Measurements from ENCODE around the gene SERTAD3.

SERTAD3 gene

DNA sequence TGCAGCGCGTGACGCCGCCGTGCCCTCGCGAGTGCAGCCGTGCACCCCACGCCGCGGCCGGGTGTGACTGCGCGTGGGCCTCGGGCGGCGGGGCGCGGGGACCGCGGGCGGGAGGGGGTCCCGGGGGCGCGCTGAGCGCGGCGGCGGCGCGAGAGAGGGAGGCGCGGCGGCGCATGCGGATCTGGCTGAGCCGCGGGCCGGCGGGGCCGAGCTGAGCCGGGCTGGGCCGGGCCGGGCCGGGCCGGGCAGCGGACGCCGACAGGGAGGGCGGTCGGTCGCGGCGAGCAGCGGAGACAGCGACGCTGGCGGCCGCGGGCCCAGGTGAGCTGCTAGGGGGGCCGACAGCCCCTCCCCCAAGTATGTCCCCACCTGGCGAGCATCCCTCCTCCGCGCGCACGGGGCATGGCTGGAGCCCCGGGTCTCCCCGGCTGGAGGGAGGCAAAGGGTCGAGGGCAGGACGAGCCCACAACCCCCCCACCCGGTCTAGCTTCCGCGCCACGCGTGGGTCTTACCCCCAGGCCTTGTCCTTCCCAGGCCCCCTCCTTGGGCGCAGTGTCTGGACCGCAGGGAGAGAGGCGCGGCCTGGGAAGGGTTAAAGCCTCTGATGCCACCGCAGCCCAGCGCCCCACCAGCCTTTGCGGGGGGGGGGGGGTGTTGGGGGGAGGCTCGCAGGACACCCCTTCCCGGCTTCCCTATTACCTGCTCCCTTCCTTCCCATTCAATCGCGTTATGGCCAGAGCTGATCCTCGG is 23.0 kb upstream of the SERTAD3 start, which contains the start of gene SPTBN4:
SPTBN4 (plus strand) TSS at position 17 of the 750 bp plus-strand sequence. CDS start 5,621 bp downstream, outside the sequence.
- peak within 1 kb of the TSS; percentile 97 for H3K4me2 ChIP-seq (ENCODE audit: low read length)
- no peaks in the 10 kb centered on the region for H3F3A ChIP-seq (ENCODE audit: control insufficient read depth, insufficient read depth)

DNA sequence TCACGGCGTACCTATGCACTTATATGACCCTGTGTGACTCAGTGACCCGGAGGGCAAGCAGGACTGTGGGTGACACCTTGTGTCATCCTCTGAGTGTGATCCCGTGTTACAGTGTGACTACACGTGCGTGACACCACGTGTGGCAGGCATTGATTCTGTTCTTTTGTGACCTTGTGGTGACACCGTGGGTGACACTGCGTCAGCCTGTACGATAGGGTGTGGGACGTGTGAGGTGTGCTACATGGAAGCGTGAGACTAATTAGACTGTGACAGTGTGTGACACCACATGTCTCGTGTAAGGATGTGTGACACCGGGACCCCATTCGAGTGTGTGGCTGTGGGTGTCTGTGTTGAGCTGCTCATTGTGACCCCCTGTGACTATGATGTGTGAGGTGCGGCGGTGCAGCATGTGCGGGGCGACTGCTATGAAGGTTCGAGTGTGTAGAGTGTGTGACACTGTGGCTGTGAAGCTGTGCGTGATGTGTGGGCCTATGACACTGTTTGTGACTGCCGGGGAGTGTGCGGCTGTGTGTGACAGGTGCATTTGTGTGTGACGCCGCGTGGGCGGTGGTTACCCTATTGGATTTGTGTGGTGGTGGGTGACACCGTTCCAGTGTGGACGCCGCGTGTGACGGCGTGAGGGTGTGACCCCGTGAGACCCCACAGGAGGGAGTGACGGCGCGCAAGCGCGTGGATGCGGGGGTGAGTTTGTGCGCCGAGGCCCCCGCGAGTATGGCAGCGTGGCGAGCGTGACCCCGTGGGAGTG is 22.3 kb upstream of the SERTAD3 start:
- peaks cover 30% of the 10 kb centered on the region for H3K4me1 ChIP-seq (ENCODE audit: control insufficient read depth, low read length)
- TF ChIP-seq, protein P1, sequence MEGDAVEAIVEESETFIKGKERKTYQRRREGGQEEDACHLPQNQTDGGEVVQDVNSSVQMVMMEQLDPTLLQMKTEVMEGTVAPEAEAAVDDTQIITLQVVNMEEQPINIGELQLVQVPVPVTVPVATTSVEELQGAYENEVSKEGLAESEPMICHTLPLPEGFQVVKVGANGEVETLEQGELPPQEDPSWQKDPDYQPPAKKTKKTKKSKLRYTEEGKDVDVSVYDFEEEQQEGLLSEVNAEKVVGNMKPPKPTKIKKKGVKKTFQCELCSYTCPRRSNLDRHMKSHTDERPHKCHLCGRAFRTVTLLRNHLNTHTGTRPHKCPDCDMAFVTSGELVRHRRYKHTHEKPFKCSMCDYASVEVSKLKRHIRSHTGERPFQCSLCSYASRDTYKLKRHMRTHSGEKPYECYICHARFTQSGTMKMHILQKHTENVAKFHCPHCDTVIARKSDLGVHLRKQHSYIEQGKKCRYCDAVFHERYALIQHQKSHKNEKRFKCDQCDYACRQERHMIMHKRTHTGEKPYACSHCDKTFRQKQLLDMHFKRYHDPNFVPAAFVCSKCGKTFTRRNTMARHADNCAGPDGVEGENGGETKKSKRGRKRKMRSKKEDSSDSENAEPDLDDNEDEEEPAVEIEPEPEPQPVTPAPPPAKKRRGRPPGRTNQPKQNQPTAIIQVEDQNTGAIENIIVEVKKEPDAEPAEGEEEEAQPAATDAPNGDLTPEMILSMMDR (IDR thresholded peaks at IDR 0.05; ENCODE audit: low read depth, low read length, poor library complexity, severe bottlenecking) = no peak
- no peak for TF ChIP-seq EZH2phosphoT487 (IDR thresholded peaks at IDR 0.05; ENCODE audit: borderline replicate concordance, low read length)
- H4K20me1 ChIP-seq (ENCODE audit: control insufficient read depth, insufficient read depth, low read depth, low read length) = no peaks in the 10 kb centered on the region
- H3K36me3 ChIP-seq (ENCODE audit: control insufficient read depth, low read length) = no peaks in the 10 kb centered on the region
- peak overlapping the region; percentile 75 for H3K4me3 ChIP-seq (ENCODE audit: low read length)
- peaks cover 13% of the 10 kb centered on the region for H3K27me3 ChIP-seq (ENCODE audit: control insufficient read depth, low read length)
- H3K27ac ChIP-seq (ENCODE audit: low read depth, low read length) = no peak overlapping the region
- no peaks in the 10 kb centered on the region for H3K79me2 ChIP-seq (ENCODE audit: control insufficient read depth, low read length)
- H3K4me2 ChIP-seq (ENCODE audit: low read length) = peak overlapping the region; percentile 97
- no peaks in the 10 kb centered on the region for H3K9me2 ChIP-seq (replicated peaks; ENCODE audit: control insufficient read depth, low read length)
- no peaks in the 10 kb centered on the region for H3K9me3 ChIP-seq (ENCODE audit: control insufficient read depth, insufficient read depth, low read length)
- H3F3A ChIP-seq (ENCODE audit: control insufficient read depth, insufficient read depth) = no peaks in the 10 kb centered on the region

More for the DNA sequence above, 23.0 kb upstream of the SERTAD3 start, which contains the start of gene SPTBN4:
- Histone ChIP-seq H3K79me2 (ENCODE audit: control insufficient read depth, low read length) (no peaks in the 10 kb centered on the region), H3K9me3 (ENCODE audit: control insufficient read depth, insufficient read depth, low read length) (no peaks in the 10 kb centered on the region), H3K9me2 (replicated peaks; ENCODE audit: control insufficient read depth, low read length) (no peaks in the 10 kb centered on the region), H3K36me3 (ENCODE audit: control insufficient read depth, low read length) (no peaks in the 10 kb centered on the region), H4K20me1 (ENCODE audit: control insufficient read depth, insufficient read depth, low read depth, low read length) (no peaks in the 10 kb centered on the region), H3K27ac (ENCODE audit: low read depth, low read length) (no peak within 1 kb of the TSS), H3K4me3 (ENCODE audit: low read length) (peak within 1 kb of the TSS; percentile 75), H3K27me3 (ENCODE audit: control insufficient read depth, low read length) (peaks cover 13% of the 10 kb centered on the region), H3K4me1 (ENCODE audit: control insufficient read depth, low read length) (peaks cover 23% of the 10 kb centered on the region)
- no peak for TF ChIP-seq EZH2phosphoT487 (IDR thresholded peaks at IDR 0.05; ENCODE audit: borderline replicate concordance, low read length)
- TF ChIP-seq, protein P1 (IDR thresholded peaks at IDR 0.05; ENCODE audit: low read depth, low read length, poor library complexity, severe bottlenecking) = no peak

DNA sequence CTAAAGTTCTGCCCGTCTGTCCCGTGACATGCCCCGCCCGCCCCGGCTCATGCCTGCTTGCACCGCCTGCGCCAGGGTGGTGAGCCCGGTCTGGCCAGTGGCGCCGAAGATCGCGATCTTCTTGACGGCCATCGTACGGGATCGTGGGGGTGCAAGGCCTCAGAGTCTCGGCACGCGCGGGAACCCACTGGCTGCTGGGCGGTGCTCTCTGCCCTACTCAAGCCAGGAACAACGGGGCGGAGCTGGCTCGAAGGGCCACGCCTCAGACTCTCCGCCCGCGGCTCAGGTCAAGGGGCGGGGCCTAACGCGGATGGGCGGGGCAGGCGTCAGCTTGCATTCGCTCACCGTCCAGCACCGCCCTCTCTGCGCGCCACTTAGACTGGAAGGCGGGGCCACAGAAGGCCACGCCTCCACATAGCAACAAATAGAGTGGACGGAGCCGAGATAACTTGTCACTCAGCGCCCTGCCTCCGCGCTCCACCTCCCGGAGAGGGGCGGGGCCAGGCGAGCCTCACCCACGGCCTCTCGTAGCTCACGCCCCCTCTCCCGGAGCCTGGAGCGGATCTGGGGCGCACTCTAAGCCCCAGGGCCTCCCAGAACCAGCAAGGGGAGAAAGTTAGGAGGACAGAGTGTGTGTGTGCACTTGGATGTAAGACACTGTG is 21.6 kb upstream of the SERTAD3 start, which contains the start of gene BLVRB:
BLVRB (minus strand) TSS at position 189 of the 662 bp plus-strand sequence; CDS start at position 132, 57 bp downstream.
- peak within 1 kb of the TSS; percentile 97 for H3K4me2 ChIP-seq (ENCODE audit: low read length)
- H3K4me3 ChIP-seq (ENCODE audit: low read length) = peak within 1 kb of the TSS; percentile 81
- TF ChIP-seq, protein P1 (IDR thresholded peaks at IDR 0.05; ENCODE audit: low read depth, low read length, poor library complexity, severe bottlenecking) = no peak
- no peak for TF ChIP-seq EZH2phosphoT487 (IDR thresholded peaks at IDR 0.05; ENCODE audit: borderline replicate concordance, low read length)
- no peaks in the 10 kb centered on the region for H3K79me2 ChIP-seq (ENCODE audit: control insufficient read depth, low read length)
- H3K9me3 ChIP-seq (ENCODE audit: control insufficient read depth, insufficient read depth, low read length) = no peaks in the 10 kb centered on the region
- no peaks in the 10 kb centered on the region for H3K36me3 ChIP-seq (ENCODE audit: control insufficient read depth, low read length)
- no peak within 1 kb of the TSS for H3K27ac ChIP-seq (ENCODE audit: low read depth, low read length)
- H3F3A ChIP-seq (ENCODE audit: control insufficient read depth, insufficient read depth) = no peaks in the 10 kb centered on the region
- no peaks in the 10 kb centered on the region for H4K20me1 ChIP-seq (ENCODE audit: control insufficient read depth, insufficient read depth, low read depth, low read length)
- H3K4me1 ChIP-seq (ENCODE audit: control insufficient read depth, low read length) = peaks cover 36% of the 10 kb centered on the region
- H3K27me3 ChIP-seq (ENCODE audit: control insufficient read depth, low read length) = peaks cover 13% of the 10 kb centered on the region
- no peaks in the 10 kb centered on the region for H3K9me2 ChIP-seq (replicated peaks; ENCODE audit: control insufficient read depth, low read length)

Data from DOHH2 (cell line).